IPS-18c (cell line): ENCODE data around the gene RASA3.
"Not testable (repeated sequence)": the region's sequence is repeated elsewhere in the genome, so short reads cannot be mapped to it uniquely, and the experiment has no call there.

Source experiments
- H3K4me3 ChIP-seq: 2 replicates; pipeline ENCODE4 v1.7.0; 2013; ENCODE audit warnings: low read depth, mild to moderate bottlenecking, low read length, moderate library complexity; ENCODE audit not compliant: insufficient read depth
- H3K9me3 ChIP-seq: one replicate; pipeline ENCODE4 v1.6.1; 2013; ENCODE audit warnings: mild to moderate bottlenecking, low read length, moderate library complexity; ENCODE audit not compliant: control insufficient read depth, insufficient read depth

RASA3 gene

GRCh38 chr13:114146173-114146572 lies 13.8 kb upstream of the RASA3 start:
- H3K4me3 ChIP-seq: no peak overlapping the region
- H3K9me3 ChIP-seq: no peaks in the 10 kb centered on the region

- no peaks in the 10 kb centered on the region for H3K9me3 ChIP-seq
- H3K4me3 ChIP-seq: no peak overlapping the region
Observed at GRCh38 chr13:114145722-114146121, 13.3 kb upstream of the RASA3 start.

GRCh38 chr13:114145256-114145655 lies 12.8 kb upstream of the RASA3 start:
- H3K9me3 ChIP-seq: no peaks in the 10 kb centered on the region
- H3K4me3 ChIP-seq: no peak overlapping the region

GRCh38 chr13:114144606-114145244 lies 12.3 kb upstream of the RASA3 start:
- no peaks in the 10 kb centered on the region for H3K9me3 ChIP-seq
- H3K4me3 ChIP-seq: no peak overlapping the region

- Histone ChIP-seq H3K9me3 (no peaks in the 10 kb centered on the region), H3K4me3 (no peak overlapping the region)
Observed at GRCh38 chr13:114143806-114144605, 11.6 kb upstream of the RASA3 start.

- no peak overlapping the region for H3K4me3 ChIP-seq
- H3K9me3 ChIP-seq: no peaks in the 10 kb centered on the region
Observed at GRCh38 chr13:114142640-114143490, 10.4 kb upstream of the RASA3 start.

GRCh38 chr13:114142137-114142550 lies 9.7 kb upstream of the RASA3 start:
- Histone ChIP-seq H3K9me3 (no peaks in the 10 kb centered on the region), H3K4me3 (no peak overlapping the region; the same call in 1 of the 2 replicates)

- Histone ChIP-seq H3K4me3 (no peak overlapping the region), H3K9me3 (no peaks in the 10 kb centered on the region)
Observed at GRCh38 chr13:114141261-114141996, 9.0 kb upstream of the RASA3 start.

GRCh38 chr13:114140906-114141250 lies 8.5 kb upstream of the RASA3 start:
- Histone ChIP-seq H3K9me3 (no peaks in the 10 kb centered on the region), H3K4me3 (no peak overlapping the region)

- H3K4me3 ChIP-seq: no peak overlapping the region
- H3K9me3 ChIP-seq: no peaks in the 10 kb centered on the region
Observed at GRCh38 chr13:114140131-114140905, 7.9 kb upstream of the RASA3 start.

GRCh38 chr13:114136576-114136975 lies 4.2 kb upstream of the RASA3 start:
- Histone ChIP-seq H3K9me3 (no peaks in the 10 kb centered on the region), H3K4me3 (no peak overlapping the region)

- Histone ChIP-seq H3K4me3 (no peak overlapping the region), H3K9me3 (no peaks in the 10 kb centered on the region)
Observed at GRCh38 chr13:114135731-114136171, 3.3 kb upstream of the RASA3 start.

GRCh38 chr13:114134944-114135610 lies 2.7 kb upstream of the RASA3 start:
- Histone ChIP-seq H3K9me3 (no peaks in the 10 kb centered on the region), H3K4me3 (no peak overlapping the region)

GRCh38 chr13:114134111-114134943 lies 1.9 kb upstream of the RASA3 start:
- Histone ChIP-seq H3K9me3 (peaks cover 2% of the 10 kb centered on the region), H3K4me3 (no peak overlapping the region)

- not testable (repeated sequence) for H3K9me3 ChIP-seq, H3K4me3 ChIP-seq
Observed at GRCh38 chr13:114133552-114133951, 1.1 kb upstream of the RASA3 start.
